GM13976 (cell line): ENCODE data around the gene TIMP2.

Source experiments
- DNase-seq: peaks from one replicate; pipeline ENCODE4 v3.0.0; 2012; ENCODE audit warnings: low spot score
- CTCF ChIP-seq: IDR thresholded peaks from 2 replicates; pipeline ENCODE4 v1.5.1; 2012; ENCODE audit warnings: borderline replicate concordance, mild to moderate bottlenecking; ENCODE audit not compliant: insufficient read depth; ENCODE audit errors: extremely low read depth, missing control alignments, control extremely low read depth
- in situ Hi-C: fragments of 300-500 bp; cut with MboI; formaldehyde crosslinking; loops from one replicate; pipeline ENCODE4 v1.12.0; 2022; ENCODE audit warnings: low sequenced_read_pairs, mixed read lengths, inconsistent platforms; ENCODE audit not compliant: unreplicated experiment

The TIMP2 gene

GRCh38 chr17:78934681-78935418 is 9.7 kb upstream of the TIMP2 start:
- TF ChIP-seq CTCF = no peak
- in situ Hi-C loops = no loop called here
- no peak for DNase-seq

- no peak for TF ChIP-seq CTCF
- in situ Hi-C loops = no loop called here
- DNase-seq = no peak
These were observed 8.9 kb upstream of the TIMP2 start for GRCh38 chr17:78933959-78934568.

- in situ Hi-C loops = no loop called here
- DNase-seq = peak; percentile 59
- TF ChIP-seq CTCF = no peak
These were observed 8.1 kb upstream of the TIMP2 start for GRCh38 chr17:78933025-78933958.

- no peak for TF ChIP-seq CTCF
- DNase-seq = no peak
- in situ Hi-C loops = no loop called here
These were observed 5.0 kb upstream of the TIMP2 start for GRCh38 chr17:78929908-78930775.

- no peak for TF ChIP-seq CTCF
- in situ Hi-C loops = no loop called here
- no peak for DNase-seq
These were observed 722 bp upstream of the TIMP2 start for GRCh38 chr17:78925662-78926555.
